HG03025 (cell line): ENCODE results near the gene CHAC2.
"Not testable (repeated sequence)": the region's sequence is repeated elsewhere in the genome, so short reads cannot be mapped to it uniquely, and the experiment has no call there.

ENCODE experiments used
- ATAC-seq: cut with Tn5 transposase; IDR thresholded peaks from one replicate; pipeline ENCODE4 v1.9.1; 2021; ENCODE audit warnings: mild to moderate bottlenecking, moderate library complexity; ENCODE audit not compliant: unreplicated experiment, low FRiP score

Gene CHAC2

GRCh38 chr2:53767405-53768241 lies at the start of gene CHAC2:
TSS of gene CHAC2 (plus strand) at chr2:53767804. CDS start at chr2:53767887, 83 bp downstream.
- ATAC-seq, result peak; percentile 93

GRCh38 chr2:53720944-53721343 lies 46.7 kb upstream of the CHAC2 start:
- ATAC-seq, result not testable (repeated sequence)

- no peak for ATAC-seq
Observed at GRCh38 chr2:53724536-53724935, 43.1 kb upstream of the CHAC2 start.

- ATAC-seq, result no peak
Observed at GRCh38 chr2:53725662-53726061, 41.9 kb upstream of the CHAC2 start.

GRCh38 chr2:53727921-53728320 lies 39.7 kb upstream of the CHAC2 start:
- no peak for ATAC-seq

- no peak for ATAC-seq
Observed at GRCh38 chr2:53729143-53729762, 38.4 kb upstream of the CHAC2 start.

GRCh38 chr2:53737091-53737490 lies 30.5 kb upstream of the CHAC2 start:
- ATAC-seq, result no peak

GRCh38 chr2:53739032-53739431 lies 28.6 kb upstream of the CHAC2 start:
- ATAC-seq, result no peak

GRCh38 chr2:53740170-53740569 lies 27.4 kb upstream of the CHAC2 start:
- no peak for ATAC-seq

GRCh38 chr2:53744395-53745065 lies 23.1 kb upstream of the CHAC2 start:
- no peak for ATAC-seq

GRCh38 chr2:53750041-53750768 lies 17.4 kb upstream of the CHAC2 start:
- ATAC-seq, result peak; percentile 45

GRCh38 chr2:53751728-53752127 lies 15.9 kb upstream of the CHAC2 start:
- peak; percentile 78 for ATAC-seq

GRCh38 chr2:53752385-53752784 lies 15.2 kb upstream of the CHAC2 start:
- no peak for ATAC-seq

- no peak for ATAC-seq
Observed at GRCh38 chr2:53753041-53753440, 14.6 kb upstream of the CHAC2 start.

GRCh38 chr2:53755121-53755520 lies 12.5 kb upstream of the CHAC2 start:
- no peak for ATAC-seq

- no peak for ATAC-seq
Observed at GRCh38 chr2:53756644-53757043, 11.0 kb upstream of the CHAC2 start.

GRCh38 chr2:53757206-53757605 lies 10.4 kb upstream of the CHAC2 start:
- not testable (repeated sequence) for ATAC-seq

GRCh38 chr2:53765767-53766166 lies 1.8 kb upstream of the CHAC2 start:
- ATAC-seq, result no peak

GRCh38 chr2:53768242-53768542 lies 588 bp downstream of the CHAC2 start:
- peak; percentile 52 for ATAC-seq

- no peak for ATAC-seq
Observed at GRCh38 chr2:53769318-53769945, 1.8 kb downstream of the CHAC2 start.
